ENCODE results near the gene ABCC9.
"Not testable (repeated sequence)": the region's sequence is repeated elsewhere in the genome, so short reads cannot be mapped to it uniquely, and the experiment has no call there.

Gene ABCC9

GRCh38 chr12:21933656-21934055 is 7.6 kb downstream of the ABCC9 start:
- no peak for DNase-seq (ENCODE audit: low spot score)

DNA sequence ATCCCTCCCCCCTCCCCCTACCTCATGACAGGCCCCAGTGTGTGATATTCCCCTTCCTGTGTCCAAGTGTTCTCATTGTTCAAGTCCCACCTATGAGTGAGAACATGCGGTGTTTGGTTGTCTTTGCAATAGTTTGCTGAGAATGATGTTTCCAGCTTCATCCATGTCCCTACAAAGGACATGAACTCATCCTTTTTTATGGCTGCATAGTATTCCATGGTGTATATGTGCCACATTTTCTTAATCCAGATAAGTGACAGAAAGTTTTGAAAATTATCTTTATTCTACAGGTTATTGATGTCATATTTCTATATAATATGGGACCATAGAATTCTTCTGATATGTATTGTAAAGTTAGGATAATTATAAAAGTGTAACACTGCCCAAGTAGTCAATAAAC is 11.3 kb downstream of the ABCC9 start:
- DNase-seq (ENCODE audit: low spot score): not testable (repeated sequence)

- DNase-seq (ENCODE audit: low spot score): no peak
Measured at GRCh38 chr12:21925296-21925913, 15.8 kb downstream of the ABCC9 start.

- DNase-seq (ENCODE audit: low spot score): no peak
Measured at GRCh38 chr12:21921436-21921835, 19.8 kb downstream of the ABCC9 start.

DNA sequence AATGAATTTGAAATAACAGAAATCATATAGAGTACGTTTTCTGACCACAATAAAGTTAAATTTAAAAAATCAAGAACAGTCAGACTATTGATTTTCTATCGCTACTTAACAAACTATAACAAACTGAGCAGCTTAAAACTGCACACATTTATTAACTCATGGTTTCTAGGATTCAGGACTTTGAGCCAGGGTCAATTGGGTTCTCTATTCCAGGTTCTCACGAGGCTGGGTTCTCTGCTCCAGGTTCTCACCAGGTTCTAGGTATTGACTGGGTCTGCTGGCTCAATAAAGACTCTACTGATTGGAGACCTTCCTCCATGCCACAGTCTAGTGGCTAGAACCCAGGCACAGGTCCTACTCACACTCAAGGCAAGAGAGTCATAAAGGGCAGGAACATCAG is 22.8 kb downstream of the ABCC9 start:
- no peak for DNase-seq (ENCODE audit: low spot score)

DNA sequence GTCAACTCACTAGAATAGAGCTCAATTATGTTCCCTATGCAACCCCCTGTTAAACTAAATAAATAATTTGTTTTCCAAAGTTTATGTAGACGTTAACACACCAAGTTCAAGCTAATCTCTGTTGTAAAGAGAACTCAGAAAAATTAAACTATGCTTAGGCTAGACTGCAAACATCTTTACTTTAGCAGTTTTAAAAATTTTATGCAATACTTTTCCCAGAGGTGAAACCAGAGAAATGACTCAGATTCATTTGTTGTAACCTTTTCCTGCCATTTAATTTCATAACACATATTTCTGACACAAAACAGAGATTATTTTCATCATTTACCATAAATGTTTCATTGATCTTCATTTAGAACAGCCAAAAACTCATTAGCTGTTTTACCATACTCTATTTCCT is 27.4 kb downstream of the ABCC9 start:
- no peak for DNase-seq (ENCODE audit: low spot score)

DNA sequence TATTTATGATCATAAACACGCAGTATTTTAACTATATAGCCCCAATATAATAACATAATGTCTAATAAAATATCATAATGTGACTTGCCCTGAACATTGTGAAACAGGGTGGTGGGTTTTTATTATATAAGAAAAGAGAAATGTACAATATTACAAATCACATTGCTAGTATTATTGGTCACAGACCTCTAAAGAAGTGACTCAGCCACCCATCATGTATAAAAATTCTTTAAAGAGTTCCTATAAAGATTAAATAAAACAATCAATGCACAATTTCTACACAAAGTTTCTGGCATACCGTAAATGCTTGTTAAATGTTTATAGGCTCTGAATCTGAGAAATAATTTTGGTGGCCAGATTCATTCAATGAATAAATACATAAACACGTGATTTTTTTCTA is 28.9 kb downstream of the ABCC9 start:
- no peak for DNase-seq (ENCODE audit: low spot score)

DNA sequence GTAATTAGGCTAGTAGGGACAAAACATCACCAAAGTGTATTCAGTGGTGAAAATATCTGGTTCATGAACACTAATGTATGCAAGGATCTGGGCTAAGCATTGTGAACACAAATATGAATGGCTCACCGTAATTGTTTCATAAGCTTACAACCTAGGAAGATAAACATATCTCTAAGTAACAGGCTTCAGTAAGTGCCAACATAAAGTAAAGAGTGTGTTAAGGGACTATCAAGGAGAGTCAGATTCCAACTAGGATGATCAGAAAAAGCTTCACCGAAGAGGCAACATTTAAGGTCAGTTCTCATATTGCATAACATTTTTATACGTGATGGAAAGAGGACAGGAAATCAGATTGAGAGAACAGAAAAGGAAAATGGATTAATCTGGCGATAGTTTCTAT is 29.4 kb downstream of the ABCC9 start:
- DNase-seq (ENCODE audit: low spot score): no peak

GRCh38 chr12:21910657-21911056 is 30.6 kb downstream of the ABCC9 start:
- DNase-seq (ENCODE audit: low spot score): no peak

DNA sequence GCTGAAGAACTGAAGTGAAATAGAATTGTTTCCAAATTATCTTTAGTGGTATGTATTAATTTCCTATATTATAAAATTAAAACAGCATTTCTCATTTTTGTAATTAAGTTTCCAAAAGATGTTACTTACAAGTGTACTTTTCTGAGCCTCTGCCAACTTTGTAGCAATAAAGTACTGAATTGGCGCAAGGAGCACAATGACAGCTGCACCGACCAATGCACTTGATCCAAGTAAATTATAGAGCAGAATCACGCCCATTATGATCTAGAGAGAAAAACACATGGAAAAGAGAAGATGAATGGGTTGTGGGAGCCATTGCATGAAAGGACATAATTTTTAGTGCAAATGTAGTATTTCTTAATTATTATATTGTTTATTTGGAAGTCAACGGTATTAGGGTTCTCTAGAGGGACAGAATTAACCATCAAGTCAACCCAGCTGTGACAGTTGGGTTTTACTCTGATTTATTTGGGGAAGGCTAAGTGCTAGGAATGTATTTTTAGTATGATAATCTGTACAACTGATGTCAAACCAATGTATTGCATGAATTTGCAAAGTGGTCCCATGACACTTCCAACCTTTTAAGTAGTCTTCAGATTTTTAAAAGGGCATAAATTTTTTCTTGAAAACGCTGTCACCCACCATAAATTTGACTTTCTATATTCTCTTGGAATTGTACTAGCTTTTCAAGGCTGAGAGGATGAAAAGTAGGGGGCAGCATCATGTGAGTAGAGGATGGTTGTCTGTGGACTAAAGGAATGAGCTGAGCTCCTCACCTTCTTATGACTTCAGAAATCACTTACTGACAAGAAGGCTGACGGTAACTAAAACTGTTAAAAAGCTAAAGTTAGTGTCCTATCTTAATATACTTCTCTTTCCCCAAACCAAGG is 33.0 kb downstream of the ABCC9 start:
- DNase-seq (ENCODE audit: low spot score): no peak

DNA sequence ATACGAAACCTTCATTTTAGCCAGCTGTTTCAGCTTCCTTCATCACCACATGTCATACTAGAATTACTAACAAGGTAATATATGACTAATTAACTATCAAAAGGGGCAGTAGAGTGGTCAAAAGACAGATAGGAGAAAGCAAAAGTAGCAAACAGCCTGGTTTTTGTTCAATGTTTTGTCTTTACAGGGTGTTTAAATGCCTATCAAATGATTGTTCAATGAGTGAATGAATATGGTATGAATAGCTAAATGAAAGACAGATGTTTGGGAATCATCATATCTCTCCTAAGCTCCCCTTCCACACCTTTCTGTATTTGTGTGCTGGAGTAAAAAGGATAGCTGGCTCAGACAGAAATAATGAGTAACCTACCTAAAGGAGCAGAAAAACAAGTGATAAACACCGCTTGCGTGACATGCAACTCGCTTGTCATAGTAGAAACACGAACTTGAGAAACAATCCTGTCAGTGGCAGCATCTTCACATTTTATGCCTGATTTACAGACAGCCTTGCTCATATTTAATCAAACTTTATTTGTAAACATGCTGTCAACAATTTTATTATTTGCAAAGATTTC is 34.2 kb downstream of the ABCC9 start:
- DNase-seq (ENCODE audit: low spot score): no peak

- not testable (repeated sequence) for DNase-seq (ENCODE audit: low spot score)
Measured at GRCh38 chr12:21899532-21899931, 41.7 kb downstream of the ABCC9 start.

- DNase-seq (ENCODE audit: low spot score): no peak
Measured at GRCh38 chr12:21895651-21896050, 45.6 kb downstream of the ABCC9 start.

DNA sequence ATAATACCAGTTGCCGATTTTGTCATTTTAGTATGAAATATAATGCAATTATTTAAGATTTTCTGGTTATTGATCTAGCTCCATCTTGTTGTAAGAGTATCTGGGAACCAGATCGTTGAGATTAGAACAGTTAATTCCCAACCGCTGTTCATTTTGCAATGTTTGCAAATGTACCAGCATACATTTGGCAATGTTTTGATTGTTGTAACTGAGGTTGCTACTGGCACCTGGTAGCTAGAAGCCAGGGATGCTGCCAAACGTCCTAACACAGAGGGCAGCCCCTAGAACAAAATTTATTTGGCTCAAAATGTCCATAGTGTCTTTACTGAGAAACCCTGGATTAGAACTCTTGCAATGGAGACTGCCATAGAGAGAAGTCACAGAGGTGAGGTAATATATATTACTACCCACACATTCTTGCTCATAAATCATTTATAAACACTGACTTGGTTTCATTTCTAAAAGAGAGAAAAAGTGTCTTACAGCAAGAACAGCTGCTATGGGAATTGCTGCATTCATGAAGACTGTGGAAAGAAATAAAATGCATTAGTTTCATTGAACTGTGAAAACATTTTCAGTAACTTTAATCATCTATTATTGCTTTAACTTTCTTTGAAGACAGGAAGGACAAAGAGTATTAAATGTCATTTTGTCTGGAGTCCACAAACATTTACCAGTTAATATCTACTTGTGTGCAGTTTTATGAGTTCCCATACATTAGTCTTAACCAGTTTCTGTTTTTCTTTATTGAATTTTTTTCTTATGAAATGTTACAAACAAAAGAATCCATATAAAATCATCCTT is 46.2 kb downstream of the ABCC9 start:
- no peak for DNase-seq (ENCODE audit: low spot score)

- no peak for DNase-seq (ENCODE audit: low spot score)
Measured at GRCh38 chr12:21893924-21894323, 47.3 kb downstream of the ABCC9 start.

DNA sequence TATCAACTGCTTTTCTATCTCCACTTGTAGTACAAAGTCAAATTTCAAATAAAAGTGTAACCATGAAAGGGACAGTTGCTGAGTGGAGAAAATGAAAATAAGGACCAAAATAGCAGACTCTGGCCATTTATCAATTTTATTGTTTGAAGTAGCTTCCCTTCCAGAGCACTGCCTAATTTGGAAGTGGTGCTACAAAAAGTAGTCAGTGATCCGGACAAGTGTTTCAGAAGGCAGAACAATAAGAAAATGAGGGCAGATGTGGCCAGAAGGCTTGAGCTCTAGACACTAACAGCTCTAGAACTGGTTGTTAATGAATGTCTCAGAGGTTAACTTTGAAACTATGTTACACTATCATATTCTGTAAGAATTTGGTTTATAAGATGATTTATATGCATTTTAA is 48.9 kb downstream of the ABCC9 start:
- no peak for DNase-seq (ENCODE audit: low spot score)

- no peak for DNase-seq (ENCODE audit: low spot score)
Measured at GRCh38 chr12:21891751-21892217, 49.4 kb downstream of the ABCC9 start.

DNA sequence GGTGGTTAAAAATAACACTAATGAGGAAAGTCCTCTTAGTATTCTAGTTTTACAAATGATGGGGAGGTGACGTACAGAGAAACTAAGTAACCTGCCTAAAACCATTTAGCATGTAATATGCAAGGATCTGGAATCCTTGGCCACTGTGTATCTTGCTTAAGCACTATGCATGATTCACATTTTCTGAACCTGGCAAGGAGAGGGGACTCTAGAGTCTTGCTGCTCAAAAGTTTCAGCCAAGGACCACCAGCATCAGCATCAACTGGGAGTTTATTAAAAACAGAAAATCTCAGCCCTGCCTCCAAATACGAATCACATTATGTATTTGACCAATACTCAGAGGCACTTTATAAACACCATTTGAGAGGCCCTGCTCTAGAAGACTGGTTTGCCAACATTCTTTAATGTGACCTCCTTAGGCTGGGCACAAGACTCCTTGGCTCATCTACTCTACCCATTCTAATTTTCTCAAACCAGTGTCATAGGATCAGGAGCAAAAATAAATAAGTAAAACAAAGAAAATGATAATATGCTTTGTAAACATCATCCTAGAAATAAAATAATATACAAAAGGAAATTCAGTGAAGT is 52.9 kb downstream of the ABCC9 start:
- DNase-seq (ENCODE audit: low spot score): no peak

- DNase-seq (ENCODE audit: low spot score): no peak
Measured at GRCh38 chr12:21884936-21885335, 56.3 kb downstream of the ABCC9 start.

DNA sequence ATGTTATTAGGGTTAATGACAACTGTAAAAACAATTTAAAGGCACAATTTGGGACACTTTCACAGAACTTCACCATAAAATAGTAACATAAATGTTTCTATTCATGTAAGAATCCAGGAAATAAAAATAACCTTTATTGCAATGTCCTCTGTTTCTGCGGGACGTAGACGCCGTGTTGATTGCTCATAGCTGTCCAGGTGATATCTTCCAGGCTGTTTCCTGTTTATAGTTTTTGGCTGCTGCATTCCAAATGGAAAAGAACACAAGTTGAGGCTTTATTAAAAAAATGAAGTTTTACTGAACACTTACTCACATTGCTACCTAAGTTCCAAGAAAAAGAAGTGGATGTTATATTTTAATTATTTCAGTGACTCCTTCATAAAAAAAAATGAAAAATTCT is 58.6 kb downstream of the ABCC9 start:
- DNase-seq (ENCODE audit: low spot score): no peak

- no peak for DNase-seq (ENCODE audit: low spot score)
Measured at GRCh38 chr12:21881965-21882364, 59.3 kb downstream of the ABCC9 start.

- no peak for DNase-seq (ENCODE audit: low spot score)
Measured at GRCh38 chr12:21879312-21879711, 61.9 kb downstream of the ABCC9 start.
